NCI-H526 treated with DMSO at 0.1 percent for 48 hours (cell line): ENCODE results near the gene TOB2.
A peak's percentile ranks its signal among the peaks of the same experiment; 100 is the strongest.

Experiments used
- DNase-seq: peaks from one replicate; lab custom pipeline; 2025; lab: John Stamatoyannopoulos, UW

Gene TOB2, protein sequence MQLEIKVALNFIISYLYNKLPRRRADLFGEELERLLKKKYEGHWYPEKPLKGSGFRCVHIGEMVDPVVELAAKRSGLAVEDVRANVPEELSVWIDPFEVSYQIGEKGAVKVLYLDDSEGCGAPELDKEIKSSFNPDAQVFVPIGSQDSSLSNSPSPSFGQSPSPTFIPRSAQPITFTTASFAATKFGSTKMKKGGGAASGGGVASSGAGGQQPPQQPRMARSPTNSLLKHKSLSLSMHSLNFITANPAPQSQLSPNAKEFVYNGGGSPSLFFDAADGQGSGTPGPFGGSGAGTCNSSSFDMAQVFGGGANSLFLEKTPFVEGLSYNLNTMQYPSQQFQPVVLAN

DNA sequence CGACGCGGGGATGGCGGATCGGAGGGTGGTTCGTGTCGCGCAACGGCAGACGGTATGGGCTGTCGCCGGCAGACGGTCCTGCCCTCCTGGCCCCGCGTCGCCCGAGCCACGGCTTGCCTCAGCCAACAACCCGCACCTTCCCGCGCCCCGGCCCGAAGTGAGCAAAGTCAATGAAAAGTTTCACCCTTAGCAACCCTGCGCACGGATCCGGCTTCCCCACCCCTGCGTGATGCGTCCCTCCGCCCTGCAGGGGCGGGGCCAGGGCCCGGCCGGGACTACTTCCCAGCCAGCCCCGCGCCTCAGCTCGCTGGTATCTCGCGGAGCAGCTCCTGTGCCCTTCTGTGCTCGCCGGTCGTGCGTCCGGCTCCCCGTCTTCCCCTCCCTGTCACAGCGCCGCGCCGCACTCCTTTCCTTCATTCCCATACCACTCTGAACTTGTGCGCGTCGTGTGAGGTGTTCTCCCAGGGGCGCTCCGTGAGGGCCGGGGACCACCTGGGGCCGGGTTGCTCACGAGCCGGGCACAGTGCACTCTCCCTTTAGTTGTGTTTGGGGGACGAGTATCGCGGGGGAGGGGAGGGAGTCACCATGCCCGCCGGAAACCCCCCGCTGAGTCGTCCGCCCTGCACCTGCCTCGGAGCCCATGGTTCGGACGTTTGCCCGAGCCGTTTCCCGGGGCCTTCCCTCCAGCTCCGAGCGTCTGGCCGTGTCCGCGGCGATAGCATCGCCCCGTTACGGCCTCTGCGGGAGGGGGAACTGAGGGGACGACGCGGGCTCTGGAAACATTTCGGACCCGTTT, at the start of gene TOB2:
Gene TOB2 (minus strand): TSS at position 163 of the 796 bp plus-strand sequence. CDS start 9,456 bp downstream, outside the sequence.
- peak; percentile 72 for DNase-seq

DNA sequence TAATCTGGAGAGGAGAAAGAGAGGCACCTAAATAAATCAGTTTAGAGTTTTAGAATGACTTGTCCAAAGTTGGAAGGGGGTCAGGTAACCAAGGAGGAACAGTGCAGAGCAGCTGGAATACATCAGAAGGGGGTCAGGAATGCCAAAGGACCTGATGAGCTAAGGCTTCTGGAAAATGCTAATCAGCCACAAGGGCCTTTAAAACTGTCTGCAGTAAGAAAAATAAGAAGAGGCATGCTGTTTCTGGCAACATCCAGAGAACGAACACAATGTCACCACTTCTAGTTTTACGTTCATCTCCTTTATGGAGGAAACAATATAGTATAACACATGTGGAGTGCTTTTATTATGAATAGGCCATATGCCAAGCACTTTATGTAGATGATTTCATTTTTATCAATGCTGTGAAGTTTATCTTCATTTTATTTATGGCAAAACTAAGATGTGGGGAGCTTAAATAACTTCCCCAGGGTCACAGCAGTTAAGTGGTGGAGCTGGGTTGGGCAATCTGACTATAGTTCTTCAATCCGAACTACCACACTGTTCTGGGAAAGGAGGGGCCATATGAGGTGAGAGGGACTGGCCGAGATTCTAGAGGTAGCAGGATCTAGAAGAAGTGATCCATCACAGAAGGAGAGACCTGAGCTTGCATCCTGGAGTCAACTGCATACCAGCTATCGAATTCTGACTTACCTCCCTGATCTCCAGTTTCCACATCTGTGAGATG, 44.9 kb upstream of the TOB2 start:
- DNase-seq = no peak

DNA sequence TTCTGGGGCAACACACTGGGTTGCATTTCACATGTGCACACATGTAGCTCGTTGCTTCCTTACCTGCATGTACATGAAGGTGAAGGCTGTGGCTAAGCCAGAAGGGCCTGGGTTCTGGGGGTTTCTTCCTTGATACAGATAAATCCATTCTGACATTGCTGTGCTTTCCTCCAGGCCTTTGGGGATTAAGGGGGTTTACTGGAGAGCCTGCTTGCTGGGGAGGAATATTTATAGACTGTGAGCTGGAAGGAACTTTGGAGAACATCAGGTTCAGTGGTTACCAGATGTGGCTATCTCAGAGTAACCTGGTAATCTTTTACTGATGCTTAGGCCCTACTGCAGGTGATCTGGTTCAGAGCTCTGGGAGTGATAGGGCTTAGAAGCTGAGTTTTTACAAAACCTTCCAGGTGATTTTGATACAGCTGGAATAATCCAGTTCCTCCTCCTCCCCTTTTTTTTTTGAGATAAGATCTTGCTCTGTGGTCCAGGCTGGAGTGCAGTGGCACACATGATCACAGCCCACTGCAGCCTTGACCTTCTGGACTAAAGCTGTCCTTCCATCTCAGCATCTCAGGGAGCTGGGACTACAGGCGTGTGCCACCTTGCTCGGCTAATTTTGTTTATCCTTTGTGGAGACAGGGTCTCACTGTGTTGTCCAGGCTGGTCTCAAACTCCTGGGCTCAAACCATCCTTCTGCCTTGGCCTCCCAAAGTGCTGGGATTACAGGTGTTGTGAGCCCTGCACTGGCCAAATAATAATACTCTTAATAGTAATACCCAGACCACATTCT, 42.2 kb upstream of the TOB2 start:
- DNase-seq = no peak

DNA sequence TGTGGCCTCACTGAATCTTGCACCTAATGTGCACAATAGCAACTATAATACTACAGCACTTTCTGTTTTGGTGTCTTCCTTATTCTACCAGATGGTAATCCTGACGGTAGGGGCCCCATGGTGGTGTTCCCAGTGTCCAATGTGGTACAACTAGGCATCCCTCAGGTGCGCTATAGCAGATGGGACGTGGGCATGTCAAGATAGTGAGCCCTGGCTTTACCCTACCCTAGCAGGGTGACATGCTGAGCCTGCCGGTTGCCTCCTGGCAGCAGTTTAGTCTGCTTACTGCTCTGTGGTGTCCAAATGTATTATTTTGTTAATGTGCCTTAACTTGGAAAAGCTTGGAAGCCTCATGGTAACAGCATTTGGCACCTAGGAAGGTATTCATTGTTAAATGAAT, 41.5 kb upstream of the TOB2 start:
- DNase-seq = no peak

DNA sequence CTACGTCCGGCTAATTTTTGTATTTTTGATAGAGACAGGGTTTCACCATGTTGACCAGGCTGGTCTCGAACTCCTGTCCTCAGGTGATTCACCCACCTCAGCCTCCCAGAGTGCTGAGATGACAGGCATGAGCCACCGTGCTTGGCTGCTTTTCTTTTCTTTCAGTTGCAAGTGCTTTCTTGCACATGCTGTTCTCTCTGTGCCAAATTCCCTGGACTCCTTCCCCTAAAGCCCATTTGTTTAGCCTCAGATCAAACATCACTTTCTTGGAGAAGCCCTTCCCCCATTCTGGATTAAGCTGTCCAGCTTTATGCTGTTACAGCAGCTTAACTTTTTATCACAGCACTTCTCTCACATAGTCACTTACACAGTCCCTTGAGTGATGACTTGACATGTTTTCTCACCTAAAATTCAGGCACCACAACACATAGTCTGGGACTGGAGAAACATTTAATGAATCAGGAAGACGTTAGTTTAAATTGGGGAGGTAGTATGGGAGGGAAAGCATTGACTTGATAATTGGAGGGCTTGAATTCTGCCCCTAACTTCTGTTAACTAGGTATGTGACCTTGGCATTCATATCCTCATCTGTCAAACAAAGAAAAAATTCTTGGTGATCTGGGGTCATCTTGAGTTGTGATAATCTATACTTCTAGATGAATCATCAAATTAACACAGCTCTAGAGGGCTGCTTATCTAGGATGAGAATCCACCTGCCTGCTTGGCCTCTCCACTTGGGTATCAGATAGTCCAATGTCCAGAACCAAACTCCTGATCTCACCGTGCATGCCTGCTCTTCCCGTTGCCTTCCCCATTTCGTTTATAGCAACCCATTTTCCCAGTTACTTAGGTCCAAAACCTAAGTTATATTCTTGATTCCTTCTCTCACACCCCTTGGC, 40.7 kb upstream of the TOB2 start:
- no peak for DNase-seq

DNA sequence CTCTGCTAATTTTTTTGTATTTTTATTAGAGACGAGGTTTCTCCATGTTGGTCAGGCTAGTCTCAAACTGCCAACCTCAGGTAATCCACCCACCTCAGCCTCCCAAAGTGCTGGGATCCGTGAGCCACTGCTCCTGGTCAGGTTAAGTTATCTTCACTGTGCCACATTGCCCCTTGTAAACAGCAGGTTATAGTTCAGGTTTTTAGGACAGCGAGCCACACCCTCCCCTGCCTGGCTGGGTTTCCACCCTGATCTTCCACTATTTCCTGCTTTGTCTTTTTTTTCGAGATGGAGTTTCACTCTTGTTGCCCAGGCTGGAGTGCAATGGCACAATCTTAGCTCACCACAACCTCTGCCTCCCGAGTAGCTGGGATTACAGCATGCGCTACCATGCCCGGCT, 38.4 kb upstream of the TOB2 start:
- no peak for DNase-seq

DNA sequence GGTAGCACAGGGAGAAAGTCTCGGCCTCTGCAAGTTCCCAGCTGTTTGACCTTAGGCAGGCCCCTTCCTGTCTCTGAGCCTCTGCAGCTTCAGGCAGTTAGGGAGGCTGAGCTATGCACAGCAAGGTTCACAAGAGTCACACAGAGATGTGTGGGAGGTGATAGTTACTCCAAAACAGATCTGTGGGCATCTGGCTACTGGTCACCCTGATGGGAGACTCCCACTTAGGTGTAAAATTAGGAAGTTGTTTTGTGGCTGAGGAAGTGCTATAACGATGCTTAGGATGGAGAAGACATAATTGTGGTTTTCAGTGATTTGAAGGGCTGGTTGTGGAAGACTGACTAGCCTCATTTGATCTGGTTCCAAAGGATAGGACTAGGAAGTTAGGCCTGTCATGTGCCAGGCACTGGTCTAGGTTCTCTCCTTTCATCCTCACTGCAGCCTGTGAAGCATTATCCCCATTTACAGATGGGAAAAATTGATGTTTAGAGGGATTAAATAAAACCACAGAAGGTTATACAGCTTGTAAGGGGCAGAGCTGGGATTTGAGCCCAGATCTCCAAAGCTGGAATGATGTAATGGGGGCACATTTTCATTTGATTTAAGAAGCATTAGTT, 35.8 kb upstream of the TOB2 start:
- DNase-seq = no peak

DNA sequence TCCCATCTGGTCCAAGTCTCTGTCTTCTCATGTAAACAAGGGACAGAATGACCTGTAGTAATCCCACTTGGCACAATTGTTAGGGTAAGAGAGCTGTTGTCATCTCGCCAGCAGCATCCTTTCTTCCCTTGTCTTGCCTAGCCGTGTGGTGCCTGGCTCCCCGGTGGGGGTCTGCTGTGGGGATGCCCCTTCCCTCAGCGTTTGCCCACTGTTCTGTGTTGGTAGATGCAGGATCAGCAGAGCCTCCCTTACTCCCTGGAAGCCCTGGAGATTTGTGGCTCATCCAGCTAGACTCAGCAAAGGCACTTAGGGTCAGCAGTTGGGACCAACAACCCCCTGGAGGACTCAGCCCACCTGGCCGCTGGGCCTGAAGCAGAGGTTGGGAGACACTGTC, 35.3 kb upstream of the TOB2 start:
- no peak for DNase-seq

DNA sequence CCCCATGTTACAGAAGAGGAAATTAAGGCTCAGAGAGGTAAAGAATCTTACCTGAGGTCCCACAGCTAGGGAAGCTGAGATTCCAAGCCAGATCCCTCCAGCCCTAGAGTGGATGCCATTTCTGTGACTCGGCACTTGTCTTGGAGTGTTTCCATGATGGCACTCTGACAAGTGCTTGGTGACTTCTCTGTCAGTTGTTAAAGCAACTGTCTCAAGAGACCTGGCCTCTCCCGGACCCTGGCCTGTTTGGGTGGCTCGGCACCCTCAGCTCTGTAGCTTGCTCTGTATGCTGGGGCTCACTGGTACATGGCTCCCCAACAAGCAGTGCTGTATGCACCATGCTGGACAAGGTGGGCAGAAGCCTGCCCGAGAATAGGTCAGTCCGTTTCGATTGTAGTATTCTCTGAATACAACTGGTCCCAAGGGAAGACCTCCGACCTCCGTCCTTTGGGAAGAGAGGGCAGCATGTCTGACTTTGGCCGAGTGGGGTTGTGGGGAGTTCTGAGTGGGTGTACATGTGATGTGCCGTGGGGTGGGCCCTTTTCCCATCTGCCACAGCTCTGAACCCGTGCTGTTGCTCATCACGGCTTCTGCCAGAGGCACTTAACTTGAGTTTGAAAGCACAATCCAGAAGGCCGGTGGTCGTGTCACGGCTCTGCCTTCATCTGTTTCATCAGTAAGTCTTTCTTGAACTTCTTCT, 34.7 kb upstream of the TOB2 start:
- no peak for DNase-seq

DNA sequence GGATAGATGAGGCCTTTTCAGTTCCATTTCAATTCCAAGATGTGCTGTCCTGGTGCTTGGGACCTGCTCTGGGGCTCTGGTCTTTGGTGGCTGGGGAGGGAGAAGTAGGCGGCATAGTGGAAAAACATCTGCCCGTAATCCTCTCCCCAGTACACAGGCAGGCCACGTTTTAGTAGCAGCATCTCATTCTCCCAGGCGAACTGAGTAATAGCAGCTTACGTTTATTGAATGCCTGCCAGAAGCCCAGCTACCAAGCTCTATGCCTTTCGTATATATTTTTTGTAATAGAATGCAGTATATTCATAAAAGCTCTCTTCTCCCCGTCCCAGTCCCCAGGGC, 33.8 kb upstream of the TOB2 start:
- no peak for DNase-seq

DNA sequence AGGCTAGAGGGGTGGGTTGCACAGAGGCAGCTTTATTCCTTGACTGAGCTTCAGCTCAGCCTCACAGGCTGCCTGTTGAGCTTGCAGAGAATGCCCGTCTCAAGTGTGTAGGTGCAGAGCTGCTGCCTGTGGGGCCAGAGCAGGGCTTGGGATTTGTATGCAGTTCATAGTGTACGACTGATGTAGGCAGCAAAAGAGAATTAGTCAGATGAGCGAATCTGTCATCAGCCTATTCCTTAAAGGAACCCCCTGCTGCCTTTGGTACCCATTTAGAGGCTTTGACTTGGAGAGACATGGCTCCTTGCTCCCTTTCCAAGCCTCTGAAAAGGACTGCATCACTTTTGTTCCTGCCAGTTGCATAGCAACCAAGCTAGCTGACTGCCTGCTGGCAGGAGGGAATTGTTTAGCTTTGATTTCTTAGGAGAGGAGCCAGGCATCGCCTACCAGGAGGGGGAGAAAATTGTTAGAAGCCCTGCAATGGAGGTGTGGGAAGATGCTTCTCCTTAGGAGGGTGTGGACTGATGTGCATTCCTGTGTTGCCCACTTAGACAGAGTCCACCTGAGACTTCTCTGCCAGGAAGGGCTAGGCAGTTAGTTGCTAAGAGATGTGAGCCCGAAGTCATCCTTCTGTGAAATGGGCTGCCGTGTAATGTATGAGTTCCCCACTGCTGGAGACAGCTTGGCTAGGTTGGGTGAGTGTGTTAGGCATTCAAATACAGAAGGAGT, 33.2 kb upstream of the TOB2 start:
- DNase-seq = no peak

DNA sequence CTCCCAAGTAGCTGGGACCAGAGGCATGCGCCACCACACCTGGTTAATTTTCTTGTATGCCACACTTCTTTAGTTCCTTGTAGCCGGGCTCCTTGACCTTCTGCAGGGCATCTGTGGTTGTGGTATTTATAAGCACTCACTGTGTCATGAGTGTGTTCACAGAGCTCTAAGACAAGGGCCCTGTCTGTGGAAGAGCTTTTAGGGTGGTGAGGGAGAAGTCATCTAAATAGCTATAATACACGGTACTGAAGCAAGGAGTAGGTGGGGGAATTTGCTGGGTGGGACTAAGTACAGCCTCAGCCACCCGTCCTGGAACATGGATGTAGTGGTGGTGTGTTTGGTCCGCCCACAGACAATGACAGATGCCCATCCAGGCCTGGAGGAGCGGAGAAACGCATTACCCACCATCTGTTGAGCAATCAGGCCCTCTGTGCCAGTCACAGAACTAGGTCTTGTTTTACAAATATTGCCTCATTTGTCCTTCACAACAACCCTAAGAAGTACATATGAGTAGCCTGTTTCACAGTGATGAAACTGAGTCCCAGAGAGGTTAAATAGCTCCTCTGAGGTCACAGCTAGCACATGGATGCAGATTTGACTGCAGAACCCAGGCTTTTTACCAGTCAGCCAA, 32.4 kb upstream of the TOB2 start:
- DNase-seq = no peak

DNA sequence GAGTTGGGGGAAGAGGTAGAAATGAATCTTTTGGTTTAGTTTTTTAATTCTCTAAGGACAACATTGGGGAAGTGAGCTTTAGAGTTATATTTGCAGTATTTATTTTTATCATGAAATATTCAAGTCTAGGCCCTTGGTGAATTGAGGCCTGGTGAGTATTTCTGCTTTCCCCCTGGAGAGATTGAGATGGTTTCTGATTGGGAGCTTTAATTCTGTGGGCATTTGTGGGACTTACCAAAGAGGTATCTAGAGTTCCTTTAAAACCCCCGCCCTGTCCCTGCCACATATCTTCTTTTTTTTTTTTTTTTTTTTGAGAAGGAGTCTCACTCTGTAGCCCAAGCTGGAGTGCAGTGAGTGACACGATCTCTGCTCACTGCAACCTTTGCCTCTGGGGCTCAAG, 31.9 kb upstream of the TOB2 start:
- DNase-seq = no peak

DNA sequence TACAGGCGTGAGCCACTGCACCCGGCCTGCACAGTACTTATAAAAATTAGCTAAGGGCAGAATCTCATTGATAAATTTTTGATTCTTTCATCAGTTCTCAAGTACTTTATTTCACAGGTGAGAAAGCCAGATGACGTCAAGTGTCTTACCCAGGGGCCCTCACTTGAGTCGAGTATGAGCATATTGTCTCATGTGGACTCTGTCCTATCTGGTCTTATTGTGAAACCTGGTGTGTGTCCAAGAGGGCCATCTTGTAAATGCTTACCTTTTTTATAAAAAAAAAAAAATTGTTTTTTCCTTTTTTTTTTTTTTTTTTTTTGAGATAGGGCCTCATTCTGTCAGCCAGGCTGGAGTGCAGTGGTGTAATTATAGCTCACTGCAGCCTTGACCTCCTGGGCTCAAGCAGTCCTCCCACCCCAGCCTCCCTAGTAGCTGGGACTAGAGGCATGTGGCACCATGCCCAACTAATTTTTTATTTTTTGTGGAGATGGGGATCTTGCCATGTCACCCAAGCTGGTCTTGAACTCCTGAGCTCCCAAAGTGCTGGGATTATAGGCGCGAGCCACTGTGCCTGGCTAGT, 28.4 kb upstream of the TOB2 start:
- no peak for DNase-seq

DNA sequence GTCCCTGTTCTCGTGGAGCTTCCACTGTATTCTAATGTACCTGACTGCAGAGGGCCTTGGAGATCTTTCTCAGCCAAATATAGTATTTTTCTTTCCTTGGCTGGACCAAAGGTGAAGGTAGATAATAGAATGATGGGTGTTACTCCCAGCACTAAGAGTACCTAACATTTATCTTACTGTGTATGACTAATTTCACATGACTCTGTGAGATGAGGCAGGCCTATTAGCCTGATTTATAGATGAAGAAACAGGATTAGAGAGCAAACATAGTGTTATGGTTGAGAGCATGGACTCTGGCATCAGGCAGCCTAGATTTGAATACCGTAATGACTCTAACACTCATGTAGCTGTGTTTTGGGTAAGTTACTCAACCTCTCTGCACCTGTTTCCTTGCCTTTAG, 25.0 kb upstream of the TOB2 start:
- DNase-seq = no peak

DNA sequence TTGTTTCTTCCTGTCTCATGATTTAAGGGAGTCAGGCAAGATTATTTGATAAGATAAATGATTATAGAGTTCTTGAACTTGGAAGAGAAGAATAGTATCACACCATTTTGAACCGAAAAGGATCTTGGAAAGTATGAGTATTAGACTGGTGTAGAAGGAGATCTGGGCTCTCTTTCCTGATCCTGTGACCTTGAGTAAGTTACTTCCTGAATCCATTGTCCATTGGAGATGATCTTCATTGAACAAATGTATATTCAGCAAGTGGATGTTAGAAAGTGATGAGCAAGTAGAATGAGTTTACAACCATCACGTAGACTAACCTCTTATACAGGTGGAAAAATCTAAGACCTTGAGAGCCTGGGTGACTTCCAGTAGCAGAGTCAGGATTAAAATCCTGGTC, 24.3 kb upstream of the TOB2 start:
- no peak for DNase-seq

DNA sequence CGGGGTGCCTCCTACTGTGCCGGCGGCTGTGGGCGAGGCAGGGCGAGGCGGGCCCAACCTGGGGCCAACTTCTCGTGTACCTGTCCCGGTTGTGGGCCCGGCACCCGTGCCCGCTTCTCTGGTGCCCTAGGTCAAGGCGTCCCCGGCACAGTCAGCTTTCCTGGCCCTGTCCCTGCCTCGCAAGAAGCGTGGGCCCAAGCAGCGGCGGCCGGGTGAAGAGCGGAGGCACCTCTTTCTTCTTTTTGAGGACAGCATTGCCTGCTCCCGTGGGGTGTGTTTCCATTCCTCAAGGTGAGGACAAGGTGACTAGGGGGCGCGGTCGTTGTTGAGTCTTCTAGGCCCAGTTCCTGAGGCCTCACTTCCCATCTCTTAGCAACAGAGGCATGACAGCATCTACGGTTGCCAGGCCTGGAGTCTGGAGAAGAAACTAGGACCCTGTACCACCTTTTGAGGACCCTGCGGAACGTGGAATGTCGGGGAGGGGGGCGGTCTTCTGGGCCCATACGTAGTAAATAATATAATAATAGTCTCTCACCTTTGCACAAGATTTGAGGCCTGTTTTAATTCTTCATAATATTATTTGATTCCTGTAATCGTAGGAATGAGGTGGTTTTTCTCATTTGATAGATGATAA, 22.7 kb upstream of the TOB2 start:
- DNase-seq = no peak
